ENCODE results near the gene SPDYE1. TPM values are rescaled to one million over a fixed set of nuclear protein-coding genes. Genes with fewer than 3 reads are reported as not detected.

SPDYE1 gene
- total and polyA plus RNA-seq, 2 of the 13 experiments (the other 11 are each of a cell fraction or from before 2014, with no cell fraction given), result not detected

GRCh38 chr7:44018857-44019807, 21.4 kb downstream of the SPDYE1 start (continued):
- TF ChIP-seq HMGXB3 (CRISPR knock-in tag; IDR thresholded peaks at IDR 0.05; ENCODE audit: borderline replicate concordance) (peak; percentile 87), ZNF788 (CRISPR knock-in tag; IDR thresholded peaks at IDR 0.05; ENCODE audit: borderline replicate concordance) (peak; percentile 86; the same call in 1 of the 2 replicates), AHR (CRISPR knock-in tag; IDR thresholded peaks at IDR 0.05) (0 out of 2 replicates have a peak, but pooled peaks have one; percentile 51), CEBPG (CRISPR knock-in tag; IDR thresholded peaks at IDR 0.05) (0 out of 2 replicates have a peak, but pooled peaks have one; percentile 18), ZNF768 (CRISPR knock-in tag; IDR thresholded peaks at IDR 0.05) (peak; percentile 29; the same call in 1 of the 2 replicates), ZNF629 (CRISPR knock-in tag; conservative IDR thresholded peaks at IDR 0.05) (peak; percentile 89), FOXA3 (CRISPR knock-in tag; IDR thresholded peaks at IDR 0.05) (peak; percentile 69), ZNF274 (CRISPR knock-in tag; IDR thresholded peaks at IDR 0.05) (peak; percentile 63; the same call in 1 of the 2 replicates), TOPORS (CRISPR knock-in tag; IDR thresholded peaks at IDR 0.05) (peak; percentile 72; the same call in 1 of the 2 replicates), ZNF772 (CRISPR knock-in tag; IDR thresholded peaks at IDR 0.05) (peak; percentile 82)
- TF ChIP-seq, protein P1, sequence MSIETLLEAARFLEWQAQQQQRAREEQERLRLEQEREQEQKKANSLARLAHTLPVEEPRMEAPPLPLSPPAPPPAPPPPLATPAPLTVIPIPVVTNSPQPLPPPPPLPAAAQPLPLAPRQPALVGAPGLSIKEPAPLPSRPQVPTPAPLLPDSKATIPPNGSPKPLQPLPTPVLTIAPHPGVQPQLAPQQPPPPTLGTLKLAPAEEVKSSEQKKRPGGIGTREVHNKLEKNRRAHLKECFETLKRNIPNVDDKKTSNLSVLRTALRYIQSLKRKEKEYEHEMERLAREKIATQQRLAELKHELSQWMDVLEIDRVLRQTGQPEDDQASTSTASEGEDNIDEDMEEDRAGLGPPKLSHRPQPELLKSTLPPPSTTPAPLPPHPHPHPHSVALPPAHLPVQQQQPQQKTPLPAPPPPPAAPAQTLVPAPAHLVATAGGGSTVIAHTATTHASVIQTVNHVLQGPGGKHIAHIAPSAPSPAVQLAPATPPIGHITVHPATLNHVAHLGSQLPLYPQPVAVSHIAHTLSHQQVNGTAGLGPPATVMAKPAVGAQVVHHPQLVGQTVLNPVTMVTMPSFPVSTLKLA (IDR thresholded peaks at IDR 0.05), result peak; percentile 35; the same call in 1 of the 2 replicates
- TF ChIP-seq, protein P2, sequence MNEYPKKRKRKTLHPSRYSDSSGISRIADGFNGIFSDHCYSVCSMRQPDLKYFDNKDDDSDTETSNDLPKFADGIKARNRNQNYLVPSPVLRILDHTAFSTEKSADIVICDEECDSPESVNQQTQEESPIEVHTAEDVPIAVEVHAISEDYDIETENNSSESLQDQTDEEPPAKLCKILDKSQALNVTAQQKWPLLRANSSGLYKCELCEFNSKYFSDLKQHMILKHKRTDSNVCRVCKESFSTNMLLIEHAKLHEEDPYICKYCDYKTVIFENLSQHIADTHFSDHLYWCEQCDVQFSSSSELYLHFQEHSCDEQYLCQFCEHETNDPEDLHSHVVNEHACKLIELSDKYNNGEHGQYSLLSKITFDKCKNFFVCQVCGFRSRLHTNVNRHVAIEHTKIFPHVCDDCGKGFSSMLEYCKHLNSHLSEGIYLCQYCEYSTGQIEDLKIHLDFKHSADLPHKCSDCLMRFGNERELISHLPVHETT (CRISPR knock-in tag; conservative IDR thresholded peaks at IDR 0.05), result 0 out of 2 replicates have a peak, but pooled peaks have one; percentile 64
- TF ChIP-seq, protein P3, sequence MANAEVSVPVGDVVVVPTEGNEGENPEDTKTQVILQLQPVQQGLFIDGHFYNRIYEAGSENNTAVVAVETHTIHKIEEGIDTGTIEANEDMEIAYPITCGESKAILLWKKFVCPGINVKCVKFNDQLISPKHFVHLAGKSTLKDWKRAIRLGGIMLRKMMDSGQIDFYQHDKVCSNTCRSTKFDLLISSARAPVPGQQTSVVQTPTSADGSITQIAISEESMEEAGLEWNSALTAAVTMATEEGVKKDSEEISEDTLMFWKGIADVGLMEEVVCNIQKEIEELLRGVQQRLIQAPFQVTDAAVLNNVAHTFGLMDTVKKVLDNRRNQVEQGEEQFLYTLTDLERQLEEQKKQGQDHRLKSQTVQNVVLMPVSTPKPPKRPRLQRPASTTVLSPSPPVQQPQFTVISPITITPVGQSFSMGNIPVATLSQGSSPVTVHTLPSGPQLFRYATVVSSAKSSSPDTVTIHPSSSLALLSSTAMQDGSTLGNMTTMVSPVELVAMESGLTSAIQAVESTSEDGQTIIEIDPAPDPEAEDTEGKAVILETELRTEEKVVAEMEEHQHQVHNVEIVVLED (CRISPR knock-in tag; IDR thresholded peaks at IDR 0.05; ENCODE audit: borderline replicate concordance), result peak; percentile 85
- TF ChIP-seq, protein P4, sequence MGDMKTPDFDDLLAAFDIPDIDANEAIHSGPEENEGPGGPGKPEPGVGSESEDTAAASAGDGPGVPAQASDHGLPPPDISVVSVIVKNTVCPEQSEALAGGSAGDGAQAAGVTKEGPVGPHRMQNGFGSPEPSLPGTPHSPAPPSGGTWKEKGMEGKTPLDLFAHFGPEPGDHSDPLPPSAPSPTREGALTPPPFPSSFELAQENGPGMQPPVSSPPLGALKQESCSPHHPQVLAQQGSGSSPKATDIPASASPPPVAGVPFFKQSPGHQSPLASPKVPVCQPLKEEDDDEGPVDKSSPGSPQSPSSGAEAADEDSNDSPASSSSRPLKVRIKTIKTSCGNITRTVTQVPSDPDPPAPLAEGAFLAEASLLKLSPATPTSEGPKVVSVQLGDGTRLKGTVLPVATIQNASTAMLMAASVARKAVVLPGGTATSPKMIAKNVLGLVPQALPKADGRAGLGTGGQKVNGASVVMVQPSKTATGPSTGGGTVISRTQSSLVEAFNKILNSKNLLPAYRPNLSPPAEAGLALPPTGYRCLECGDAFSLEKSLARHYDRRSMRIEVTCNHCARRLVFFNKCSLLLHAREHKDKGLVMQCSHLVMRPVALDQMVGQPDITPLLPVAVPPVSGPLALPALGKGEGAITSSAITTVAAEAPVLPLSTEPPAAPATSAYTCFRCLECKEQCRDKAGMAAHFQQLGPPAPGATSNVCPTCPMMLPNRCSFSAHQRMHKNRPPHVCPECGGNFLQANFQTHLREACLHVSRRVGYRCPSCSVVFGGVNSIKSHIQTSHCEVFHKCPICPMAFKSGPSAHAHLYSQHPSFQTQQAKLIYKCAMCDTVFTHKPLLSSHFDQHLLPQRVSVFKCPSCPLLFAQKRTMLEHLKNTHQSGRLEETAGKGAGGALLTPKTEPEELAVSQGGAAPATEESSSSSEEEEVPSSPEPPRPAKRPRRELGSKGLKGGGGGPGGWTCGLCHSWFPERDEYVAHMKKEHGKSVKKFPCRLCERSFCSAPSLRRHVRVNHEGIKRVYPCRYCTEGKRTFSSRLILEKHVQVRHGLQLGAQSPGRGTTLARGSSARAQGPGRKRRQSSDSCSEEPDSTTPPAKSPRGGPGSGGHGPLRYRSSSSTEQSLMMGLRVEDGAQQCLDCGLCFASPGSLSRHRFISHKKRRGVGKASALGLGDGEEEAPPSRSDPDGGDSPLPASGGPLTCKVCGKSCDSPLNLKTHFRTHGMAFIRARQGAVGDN (CRISPR knock-in tag; IDR thresholded peaks at IDR 0.05), result peak; percentile 78
